ENCODE measurements around the gene SLC36A3. TPM values are rescaled to one million over a fixed set of nuclear protein-coding genes. Genes with fewer than 3 reads are reported as not detected.

SLC36A3 gene
- total RNA-seq, 4 donors from 2014 or later = not detected

DNA sequence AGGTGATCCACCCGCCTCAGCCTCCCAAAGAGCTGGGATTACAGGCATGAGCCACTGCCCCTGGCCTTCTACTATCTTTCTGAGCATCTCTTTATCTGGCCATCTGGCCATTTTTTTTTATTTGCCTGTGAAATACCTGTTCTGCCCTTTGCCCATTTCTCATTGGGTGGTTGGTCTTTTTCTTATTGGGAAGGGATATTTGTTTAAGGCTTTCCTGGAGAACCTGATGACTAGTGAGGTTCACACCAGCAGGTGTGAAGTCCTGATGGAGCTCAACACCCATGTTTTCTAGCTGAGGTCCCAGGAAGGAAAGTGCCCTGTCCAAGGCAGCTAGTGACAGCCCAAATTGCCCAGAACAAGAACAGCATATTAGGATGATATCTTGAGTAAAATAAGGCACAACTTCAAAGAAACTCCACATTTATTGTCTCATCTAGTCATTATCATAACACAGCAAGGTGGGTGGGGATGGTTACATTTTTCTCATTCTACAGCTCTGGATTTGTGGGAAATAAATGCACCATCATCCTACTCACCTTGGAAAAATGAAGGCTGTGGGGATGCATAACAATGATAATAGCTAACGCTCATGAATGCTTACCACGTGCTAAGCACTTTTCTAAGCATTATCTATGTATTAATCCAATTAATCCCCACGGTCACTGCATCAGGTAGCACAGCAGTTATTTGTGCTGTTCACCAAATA is 20.3 kb downstream of the SLC36A3 start:
- intact Hi-C loops (cut with DNase I) = no loop called here
- H3K27ac ChIP-seq = no peak overlapping the region
- no peaks in the 10 kb centered on the region for H3K9me3 ChIP-seq
- H3K4me3 ChIP-seq = no peak overlapping the region
- no peak for DNase-seq
- H3K27me3 ChIP-seq = no peaks in the 10 kb centered on the region
- H3K4me1 ChIP-seq = no peaks in the 10 kb centered on the region
- 71 to 79% methylated on average over 4 of the region's 4 CpGs for WGBS, 2 donors
- TF ChIP-seq, protein P1, sequence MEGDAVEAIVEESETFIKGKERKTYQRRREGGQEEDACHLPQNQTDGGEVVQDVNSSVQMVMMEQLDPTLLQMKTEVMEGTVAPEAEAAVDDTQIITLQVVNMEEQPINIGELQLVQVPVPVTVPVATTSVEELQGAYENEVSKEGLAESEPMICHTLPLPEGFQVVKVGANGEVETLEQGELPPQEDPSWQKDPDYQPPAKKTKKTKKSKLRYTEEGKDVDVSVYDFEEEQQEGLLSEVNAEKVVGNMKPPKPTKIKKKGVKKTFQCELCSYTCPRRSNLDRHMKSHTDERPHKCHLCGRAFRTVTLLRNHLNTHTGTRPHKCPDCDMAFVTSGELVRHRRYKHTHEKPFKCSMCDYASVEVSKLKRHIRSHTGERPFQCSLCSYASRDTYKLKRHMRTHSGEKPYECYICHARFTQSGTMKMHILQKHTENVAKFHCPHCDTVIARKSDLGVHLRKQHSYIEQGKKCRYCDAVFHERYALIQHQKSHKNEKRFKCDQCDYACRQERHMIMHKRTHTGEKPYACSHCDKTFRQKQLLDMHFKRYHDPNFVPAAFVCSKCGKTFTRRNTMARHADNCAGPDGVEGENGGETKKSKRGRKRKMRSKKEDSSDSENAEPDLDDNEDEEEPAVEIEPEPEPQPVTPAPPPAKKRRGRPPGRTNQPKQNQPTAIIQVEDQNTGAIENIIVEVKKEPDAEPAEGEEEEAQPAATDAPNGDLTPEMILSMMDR (IDR thresholded peaks at IDR 0.05) = no peak
- no peak for TF ChIP-seq POLR2A (IDR thresholded peaks at IDR 0.05)
- no peaks in the 10 kb centered on the region for H3K36me3 ChIP-seq

DNA sequence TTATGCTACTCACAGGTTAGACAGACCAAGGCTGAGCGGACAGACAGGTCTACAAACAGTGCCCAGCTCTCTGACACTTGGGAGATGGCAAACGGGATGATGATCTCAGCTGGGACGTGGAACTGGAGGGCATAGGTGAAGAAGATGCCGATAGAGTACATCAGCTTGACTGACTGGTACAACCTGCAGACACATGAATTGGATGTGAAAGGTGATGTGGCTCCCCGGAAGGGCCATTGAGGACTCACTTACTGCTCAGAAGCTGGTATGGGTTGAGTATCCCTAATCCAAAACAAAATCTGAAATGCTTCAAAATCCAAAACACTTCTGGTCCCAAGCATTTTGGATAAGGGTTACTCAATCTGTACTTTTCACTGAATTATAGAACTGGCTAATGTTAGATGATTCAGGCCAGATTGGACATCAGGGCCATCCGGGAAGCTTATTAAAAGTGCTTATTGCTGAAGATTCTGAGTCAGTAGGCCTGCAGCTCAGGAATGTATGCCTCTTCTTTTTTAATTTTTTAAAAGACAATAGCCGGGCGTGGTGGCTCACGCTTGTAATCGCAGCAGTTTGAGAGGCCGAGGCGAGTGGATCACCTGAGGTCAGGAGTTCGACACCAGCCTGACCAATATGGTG is 22.4 kb downstream of the SLC36A3 start:
- Histone ChIP-seq H3K4me1 (no peaks in the 10 kb centered on the region), H3K27ac (no peak overlapping the region), H3K4me3 (no peak overlapping the region), H3K9me3 (no peaks in the 10 kb centered on the region), H3K36me3 (no peaks in the 10 kb centered on the region), H3K27me3 (no peaks in the 10 kb centered on the region)
- TF ChIP-seq, protein P1 (IDR thresholded peaks at IDR 0.05) = no peak
- no peak for TF ChIP-seq POLR2A (IDR thresholded peaks at IDR 0.05)
- no peak for DNase-seq
- 84 to 88% methylated on average over 13 of the region's 13 CpGs for WGBS, 2 donors
- intact Hi-C loops (cut with DNase I) = no loop called here

DNA sequence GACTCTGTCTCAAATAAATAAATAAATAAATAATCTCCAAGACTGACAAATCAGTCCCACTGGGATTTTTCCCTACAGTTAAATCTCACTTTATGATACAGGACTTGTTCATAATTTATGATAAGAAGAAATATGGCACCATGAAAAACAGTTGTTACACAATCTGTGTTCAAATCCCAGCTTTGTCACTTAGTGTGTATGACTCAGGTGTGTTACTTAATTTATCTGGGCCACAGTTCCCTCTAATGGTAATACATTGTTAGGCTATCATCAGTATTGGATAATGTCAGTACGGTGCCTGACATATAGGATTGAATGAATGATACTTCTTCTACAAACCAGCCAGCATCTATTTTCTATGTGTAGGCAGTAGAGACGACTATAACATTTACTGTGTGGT is 23.1 kb downstream of the SLC36A3 start:
- WGBS, 2 donors = 86 to 93% methylated on average over 2 of the region's 2 CpGs
- TF ChIP-seq, protein P1 (IDR thresholded peaks at IDR 0.05) = no peak
- no peak for TF ChIP-seq POLR2A (IDR thresholded peaks at IDR 0.05)
- Histone ChIP-seq H3K4me3 (no peak overlapping the region), H3K27me3 (no peaks in the 10 kb centered on the region), H3K4me1 (no peaks in the 10 kb centered on the region), H3K9me3 (no peaks in the 10 kb centered on the region), H3K27ac (no peak overlapping the region), H3K36me3 (no peaks in the 10 kb centered on the region)
- intact Hi-C loops (cut with DNase I) = no loop called here
- DNase-seq = no peak

DNA sequence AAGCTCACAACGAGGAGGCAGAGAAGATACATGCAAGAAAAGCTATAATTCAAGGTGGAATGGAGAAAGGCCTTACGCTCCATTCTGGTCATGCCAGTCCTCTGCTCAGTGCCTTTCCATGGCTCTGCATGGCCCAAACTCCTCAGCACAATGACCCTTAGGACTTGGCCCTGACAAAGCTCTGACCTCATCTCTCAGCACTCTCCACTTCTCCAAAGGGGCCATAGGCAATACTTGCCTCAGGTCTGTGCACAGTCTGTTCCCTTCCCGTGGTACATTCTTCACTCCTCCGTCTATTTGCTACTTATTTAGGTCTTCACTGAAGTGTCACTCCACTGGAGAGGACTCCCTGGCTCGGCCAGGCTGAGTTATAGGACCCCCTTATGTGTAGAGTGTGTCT is 24.7 kb downstream of the SLC36A3 start:
- no peaks in the 10 kb centered on the region for H3K9me3 ChIP-seq
- no peak overlapping the region for H3K27ac ChIP-seq
- 77 to 81% methylated on average over 5 of the region's 5 CpGs for WGBS, 2 donors
- no peak overlapping the region for H3K4me3 ChIP-seq
- DNase-seq = no peak
- no peaks in the 10 kb centered on the region for H3K27me3 ChIP-seq
- no peak for TF ChIP-seq POLR2A (IDR thresholded peaks at IDR 0.05)
- TF ChIP-seq, protein P1 (IDR thresholded peaks at IDR 0.05) = no peak
- H3K36me3 ChIP-seq = no peaks in the 10 kb centered on the region
- peaks cover 0 to 13% (median 0%) of the 10 kb centered on the region in 3 donors for H3K4me1 ChIP-seq
- intact Hi-C loops (cut with DNase I) = no loop called here

DNA sequence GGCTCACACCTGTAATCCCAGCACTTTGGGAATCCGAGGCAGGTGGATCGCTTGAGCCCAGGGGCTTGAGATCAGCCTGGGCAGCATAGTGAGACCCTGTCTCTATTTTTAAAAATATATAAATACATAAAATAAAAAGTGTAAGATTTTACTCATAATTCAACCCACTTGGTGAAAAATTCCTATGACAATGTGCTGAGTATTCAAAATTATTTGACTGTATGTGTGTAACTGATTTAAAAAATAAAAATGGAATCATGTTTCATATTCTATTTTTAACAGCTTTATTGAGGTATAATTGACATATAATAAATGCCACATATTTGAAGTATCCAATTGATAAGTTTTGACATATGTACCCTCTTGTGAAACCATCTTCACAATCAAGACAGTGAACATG is 27.8 kb downstream of the SLC36A3 start:
- intact Hi-C loops (cut with DNase I) = no loop called here
- Histone ChIP-seq H3K36me3 (peaks cover 0 to 10% (median 0%) of the 10 kb centered on the region in 3 donors), H3K4me3 (no peak overlapping the region), H3K4me1 (peaks cover 0 to 15% (median 0%) of the 10 kb centered on the region in 3 donors), H3K27ac (no peak overlapping the region), H3K9me3 (no peaks in the 10 kb centered on the region), H3K27me3 (no peaks in the 10 kb centered on the region)
- 83 to 95% methylated on average over 2 of the region's 2 CpGs for WGBS, 2 donors
- TF ChIP-seq, protein P1 (IDR thresholded peaks at IDR 0.05) = no peak
- no peak for TF ChIP-seq POLR2A (IDR thresholded peaks at IDR 0.05)
- DNase-seq = no peak
